AG08396 (cell line): ENCODE measurements around the gene ACTG1.

Experiments used
- DNase-seq: peaks from one replicate; pipeline ENCODE4 v3.0.0; 2012; ENCODE audit warnings: low spot score, mixed read lengths

ACTG1 gene

GRCh38 chr17:81494626-81495377 is 17.8 kb downstream of the ACTG1 start:
- no peak for DNase-seq

- DNase-seq: no peak
Measured at GRCh38 chr17:81493198-81494038, 19.2 kb downstream of the ACTG1 start.

- DNase-seq: no peak
Measured at GRCh38 chr17:81492706-81493105, 19.9 kb downstream of the ACTG1 start.

- no peak for DNase-seq
Measured at GRCh38 chr17:81492202-81492601, 20.4 kb downstream of the ACTG1 start.

GRCh38 chr17:81491761-81492160 is 20.8 kb downstream of the ACTG1 start:
- no peak for DNase-seq

GRCh38 chr17:81491181-81491581 is 21.4 kb downstream of the ACTG1 start:
- no peak for DNase-seq

- DNase-seq: no peak
Measured at GRCh38 chr17:81489998-81490992, 22.3 kb downstream of the ACTG1 start.

GRCh38 chr17:81489012-81489997 is 23.3 kb downstream of the ACTG1 start:
- no peak for DNase-seq

GRCh38 chr17:81488276-81488860 is 24.2 kb downstream of the ACTG1 start:
- no peak for DNase-seq

- peak; percentile 100 for DNase-seq
Measured at GRCh38 chr17:81487487-81488275, 24.9 kb downstream of the ACTG1 start.

GRCh38 chr17:81487089-81487486 is 25.5 kb downstream of the ACTG1 start:
- no peak for DNase-seq

- DNase-seq: no peak
Measured at GRCh38 chr17:81486199-81486810, 26.3 kb downstream of the ACTG1 start.

- peak; percentile 92 for DNase-seq
Measured at GRCh38 chr17:81484195-81484979, 28.2 kb downstream of the ACTG1 start.

- DNase-seq: no peak
Measured at GRCh38 chr17:81483862-81484194, 28.8 kb downstream of the ACTG1 start.

GRCh38 chr17:81483085-81483861 is 29.3 kb downstream of the ACTG1 start:
- no peak for DNase-seq

- DNase-seq: no peak
Measured at GRCh38 chr17:81482673-81483072, 29.9 kb downstream of the ACTG1 start.

- DNase-seq: no peak
Measured at GRCh38 chr17:81481815-81482505, 30.6 kb downstream of the ACTG1 start.
